WTC11 (cell line): Measurements from ENCODE around the gene OGA.

Source experiments
- AFF4 ChIP-seq: sonication (generic); formaldehyde crosslinking; IDR thresholded peaks from 2 replicates; pipeline ENCODE4 v1.8.1; 2023; ENCODE audit warnings: mild to moderate bottlenecking, missing genetic modification reagents, borderline replicate concordance
- CTCF ChIP-seq: fragments of 200-600 bp; IDR thresholded peaks from 2 replicates; pipeline ENCODE4 v1.8.0; 2022; ENCODE audit warnings: antibody characterized with exemption
- ELF4 ChIP-seq: sonication (generic); formaldehyde crosslinking; IDR thresholded peaks from 2 replicates; pipeline ENCODE4 v1.8.1; 2022; ENCODE audit warnings: low read depth, mild to moderate bottlenecking, moderate library complexity, missing genetic modification reagents
- ETV6 ChIP-seq: sonication (generic); formaldehyde crosslinking; IDR thresholded peaks from 2 replicates; pipeline ENCODE4 v1.8.1; 2022; ENCODE audit warnings: mild to moderate bottlenecking, missing genetic modification reagents
- GRHL2 ChIP-seq: fragments of 250-450 bp; sonication (Bioruptor Pico); IDR thresholded peaks from 2 replicates; pipeline ENCODE4 v1.8.0; 2022; ENCODE audit warnings: mild to moderate bottlenecking, moderate library complexity; ENCODE audit not compliant: insufficient replicate concordance, severe bottlenecking
- MAX ChIP-seq: sonication (generic); formaldehyde crosslinking; IDR thresholded peaks from 2 replicates; pipeline ENCODE4 v1.8.0; 2022; ENCODE audit warnings: mild to moderate bottlenecking, missing genetic modification reagents
- SMAD3 ChIP-seq: sonication (generic); formaldehyde crosslinking; IDR thresholded peaks from 2 replicates; pipeline ENCODE4 v1.8.0; 2022; ENCODE audit warnings: missing genetic modification reagents, mild to moderate bottlenecking, borderline replicate concordance
- ZBTB21 ChIP-seq: sonication (generic); formaldehyde crosslinking; IDR thresholded peaks from 2 replicates; pipeline ENCODE4 v1.8.1; 2023; ENCODE audit warnings: mild to moderate bottlenecking, missing genetic modification reagents, borderline replicate concordance
- ZNF423 ChIP-seq: fragments of 250-450 bp; sonication (Bioruptor Pico); IDR thresholded peaks from 2 replicates; pipeline ENCODE4 v2.1.2; 2022; ENCODE audit warnings: mild to moderate bottlenecking, moderate library complexity
- ZNF425 ChIP-seq: fragments of 250-450 bp; sonication (Bioruptor Pico); conservative IDR thresholded peaks from 2 replicates; pipeline ENCODE4 v1.9.0; 2021; ENCODE audit warnings: mild to moderate bottlenecking

GRCh38 chr10:101769541-101770180 lies 48.6 kb downstream of the OGA start:
- TF ChIP-seq CTCF (no peak), ZNF423 (no peak), AFF4 (CRISPR knock-in tag) (no peak), ETV6 (CRISPR knock-in tag) (no peak), MAX (CRISPR knock-in tag) (no peak), ZBTB21 (CRISPR knock-in tag) (no peak), SMAD3 (no peak), ZNF425 (no peak), ELF4 (CRISPR knock-in tag) (no peak), GRHL2 (CRISPR knock-in tag) (no peak)
